HepG2 (cell line): ENCODE data around the gene ACAT2. TPM values are rescaled to one million over a fixed set of nuclear protein-coding genes. Genes with fewer than 3 reads are reported as not detected.

ENCODE experiments used
- BRCA1 ChIP-seq: sonication (generic); formaldehyde crosslinking; IDR thresholded peaks from 2 replicates; pipeline ENCODE4 v1.4.0; 2020; ENCODE audit warnings: missing genetic modification reagents
- CEBPB ChIP-seq: IDR thresholded peaks from 2 replicates; pipeline ENCODE4 v1.6.1; 2011; ENCODE audit warnings: low read depth, low read length, improper control_type of control experiment, borderline replicate concordance
- MEIS1 ChIP-seq: sonication (generic); formaldehyde crosslinking; IDR thresholded peaks from 2 replicates; pipeline ENCODE4 v1.9.0; 2021; ENCODE audit warnings: mild to moderate bottlenecking, missing genetic modification reagents, moderate library complexity, borderline replicate concordance
- MYC ChIP-seq: sonication (generic); formaldehyde crosslinking; IDR thresholded peaks from 2 replicates; pipeline ENCODE4 v1.9.0; 2021; ENCODE audit warnings: missing genetic modification reagents, borderline replicate concordance
- NBN ChIP-seq: fragments of 450-650 bp; conservative IDR thresholded peaks from 2 replicates; pipeline ENCODE4 v1.6.1; 2017
- PHF21A ChIP-seq: sonication (generic); formaldehyde crosslinking; IDR thresholded peaks from 2 replicates; pipeline ENCODE4 v1.5.0; 2020; ENCODE audit warnings: mild to moderate bottlenecking, missing genetic modification reagents
- RNF2 ChIP-seq: fragments of 450-650 bp; conservative IDR thresholded peaks from 2 replicates; pipeline ENCODE4 v1.6.1; 2016; ENCODE audit warnings: low read depth
- SAP130 ChIP-seq: IDR thresholded peaks from 2 replicates; pipeline ENCODE4 v1.6.1; 2016; ENCODE audit warnings: low read depth
- TCF12 ChIP-seq, 2 experiments: fragments of 450-650 bp in 1 of 2; sonication (generic) in 1 of 2; formaldehyde crosslinking in 1 of 2; IDR thresholded peaks; 2 replicates each; pipeline versions ENCODE4 v1.6.1 to v1.8.0; 2017 to 2022; ENCODE audit warnings: antibody characterized with exemption in 1 of 2, mild to moderate bottlenecking in 1 of 2, missing genetic modification reagents in 1 of 2, moderate library complexity in 1 of 2
- U2AF1 ChIP-seq: fragments of 200-400 bp; formaldehyde crosslinking; optimal IDR thresholded peaks from 2 replicates; pipeline ENCODE3; 2017; ENCODE audit warnings: mild to moderate bottlenecking, low read depth, low read length
- ZNF230 ChIP-seq: sonication (generic); formaldehyde crosslinking; IDR thresholded peaks from 2 replicates; pipeline ENCODE4 v1.4.0; 2020; ENCODE audit warnings: mild to moderate bottlenecking, missing genetic modification reagents
- ZNF274 ChIP-seq: sonication (generic); formaldehyde crosslinking; IDR thresholded peaks from 2 replicates; pipeline ENCODE4 v1.5.1; 2020; ENCODE audit warnings: mild to moderate bottlenecking, missing genetic modification reagents
- ZNF296 ChIP-seq: sonication (generic); formaldehyde crosslinking; conservative IDR thresholded peaks from 2 replicates; pipeline ENCODE4 v1.5.0; 2020; ENCODE audit warnings: mild to moderate bottlenecking, missing genetic modification reagents
- ZNF550 ChIP-seq: sonication (generic); formaldehyde crosslinking; IDR thresholded peaks from 2 replicates; pipeline ENCODE4 v1.4.0; 2020; ENCODE audit warnings: mild to moderate bottlenecking, missing genetic modification reagents, borderline replicate concordance
- ZNF598 ChIP-seq: sonication (generic); formaldehyde crosslinking; IDR thresholded peaks from 2 replicates; pipeline ENCODE4 v1.5.1; 2020; ENCODE audit warnings: mild to moderate bottlenecking, missing genetic modification reagents, borderline replicate concordance
- ZNF660 ChIP-seq: sonication (generic); formaldehyde crosslinking; IDR thresholded peaks from 2 replicates; pipeline ENCODE4 v1.5.1; 2020; ENCODE audit warnings: mild to moderate bottlenecking, low read depth, missing genetic modification reagents, borderline replicate concordance
- ZNF724P ChIP-seq: sonication (generic); formaldehyde crosslinking; IDR thresholded peaks from 2 replicates; pipeline ENCODE4 v1.8.0; 2022; ENCODE audit warnings: missing genetic modification reagents, borderline replicate concordance
- ZSCAN29 ChIP-seq: sonication (generic); formaldehyde crosslinking; conservative IDR thresholded peaks from 2 replicates; pipeline ENCODE4 v1.4.0; 2020; ENCODE audit warnings: mild to moderate bottlenecking, missing genetic modification reagents
- polyA plus RNA-seq, 8 experiments: library from polyadenylated mRNA; depleted of rRNA in 3 of 8; stranded (reverse) in 7 of 8; unstranded in 1 of 8; fragments of >200 nt; fragmentation: Illumina TruSeq in 4 of 8; extraction: Trizol in 4 of 8; gene quantifications; 2 replicates each; pipeline versions ENCODE4 v1.2.1 to v1.2.3, GENCODE V29; 2011 to 2016; ENCODE audit warnings: low read depth in 4 of 8, missing spikeins in 1 of 8, mixed read lengths in 1 of 8; ENCODE audit not compliant: insufficient read depth in 1 of 8
- total RNA-seq, 5 experiments: library from RNA; depleted of rRNA; stranded (reverse); fragments of >200 nt; fragmentation: Illumina TruSeq; extraction: Trizol; gene quantifications; 2 replicates each; pipeline ENCODE4 v1.2.3, GENCODE V29; 2016; ENCODE audit warnings: low read depth in 1 of 5
- TF ChIP-seq, protein P1 (sequence below): sonication (generic); formaldehyde crosslinking; IDR thresholded peaks from 2 replicates; pipeline ENCODE4 v1.4.0; 2020; ENCODE audit warnings: missing genetic modification reagents
- TF ChIP-seq, protein P2 (sequence below): sonication (generic); formaldehyde crosslinking; IDR thresholded peaks from 2 replicates; pipeline ENCODE4 v1.9.0; 2021; ENCODE audit warnings: missing genetic modification reagents, mild to moderate bottlenecking, borderline replicate concordance
- TF ChIP-seq, protein P3 (sequence below): sonication (generic); formaldehyde crosslinking; IDR thresholded peaks from 2 replicates; pipeline ENCODE4 v1.5.0; 2020; ENCODE audit warnings: missing genetic modification reagents
- TF ChIP-seq, protein P4 (sequence below): IDR thresholded peaks from 2 replicates; pipeline ENCODE4 v1.6.1; 2018; ENCODE audit warnings: missing genetic modification reagents

Gene ACAT2
- total and polyA plus RNA-seq, 2 of the 13 experiments (the other 11 are each of a cell fraction or from before 2014, with no cell fraction given), result 121 to 534 TPM

DNA sequence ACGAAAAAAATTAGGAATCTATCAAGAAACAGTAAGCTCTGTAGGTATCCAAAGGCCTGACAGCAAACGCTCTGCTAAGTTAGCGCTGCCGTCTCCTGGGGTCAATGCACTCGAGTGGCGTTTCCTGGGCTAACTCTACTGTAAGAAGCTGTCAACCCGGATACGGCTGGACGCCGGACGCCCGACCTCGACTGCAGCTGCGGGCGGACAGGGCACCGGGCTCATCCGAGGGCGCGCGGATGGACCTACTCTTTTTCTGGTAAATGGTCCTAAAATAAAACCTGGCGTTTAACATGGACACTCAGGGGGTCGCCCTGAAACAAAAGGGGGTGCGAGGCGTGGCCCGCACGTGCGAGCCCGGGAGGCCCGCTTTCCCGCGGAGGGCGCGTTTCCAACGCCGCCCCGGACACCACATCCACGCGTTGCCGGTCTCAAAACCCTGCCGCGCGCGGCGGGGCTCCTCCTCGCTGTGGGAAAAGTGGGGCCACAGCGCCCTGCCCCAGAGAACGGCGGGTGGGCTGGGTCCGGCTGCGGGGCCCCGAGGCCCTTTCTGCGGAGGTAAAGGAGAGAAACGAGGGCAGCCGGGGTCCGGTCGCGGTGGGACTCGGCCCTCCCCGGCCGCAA, 27.0 kb downstream of the ACAT2 start (continued):
- TF ChIP-seq, protein P1, sequence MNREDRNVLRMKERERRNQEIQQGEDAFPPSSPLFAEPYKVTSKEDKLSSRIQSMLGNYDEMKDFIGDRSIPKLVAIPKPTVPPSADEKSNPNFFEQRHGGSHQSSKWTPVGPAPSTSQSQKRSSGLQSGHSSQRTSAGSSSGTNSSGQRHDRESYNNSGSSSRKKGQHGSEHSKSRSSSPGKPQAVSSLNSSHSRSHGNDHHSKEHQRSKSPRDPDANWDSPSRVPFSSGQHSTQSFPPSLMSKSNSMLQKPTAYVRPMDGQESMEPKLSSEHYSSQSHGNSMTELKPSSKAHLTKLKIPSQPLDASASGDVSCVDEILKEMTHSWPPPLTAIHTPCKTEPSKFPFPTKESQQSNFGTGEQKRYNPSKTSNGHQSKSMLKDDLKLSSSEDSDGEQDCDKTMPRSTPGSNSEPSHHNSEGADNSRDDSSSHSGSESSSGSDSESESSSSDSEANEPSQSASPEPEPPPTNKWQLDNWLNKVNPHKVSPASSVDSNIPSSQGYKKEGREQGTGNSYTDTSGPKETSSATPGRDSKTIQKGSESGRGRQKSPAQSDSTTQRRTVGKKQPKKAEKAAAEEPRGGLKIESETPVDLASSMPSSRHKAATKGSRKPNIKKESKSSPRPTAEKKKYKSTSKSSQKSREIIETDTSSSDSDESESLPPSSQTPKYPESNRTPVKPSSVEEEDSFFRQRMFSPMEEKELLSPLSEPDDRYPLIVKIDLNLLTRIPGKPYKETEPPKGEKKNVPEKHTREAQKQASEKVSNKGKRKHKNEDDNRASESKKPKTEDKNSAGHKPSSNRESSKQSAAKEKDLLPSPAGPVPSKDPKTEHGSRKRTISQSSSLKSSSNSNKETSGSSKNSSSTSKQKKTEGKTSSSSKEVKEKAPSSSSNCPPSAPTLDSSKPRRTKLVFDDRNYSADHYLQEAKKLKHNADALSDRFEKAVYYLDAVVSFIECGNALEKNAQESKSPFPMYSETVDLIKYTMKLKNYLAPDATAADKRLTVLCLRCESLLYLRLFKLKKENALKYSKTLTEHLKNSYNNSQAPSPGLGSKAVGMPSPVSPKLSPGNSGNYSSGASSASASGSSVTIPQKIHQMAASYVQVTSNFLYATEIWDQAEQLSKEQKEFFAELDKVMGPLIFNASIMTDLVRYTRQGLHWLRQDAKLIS (CRISPR knock-in tag), result no peak
- TF ChIP-seq ZNF598 (CRISPR knock-in tag) (no peak), NBN (no peak), BRCA1 (CRISPR knock-in tag) (0 out of 2 replicates have a peak, but pooled peaks have one; percentile 7), MEIS1 (CRISPR knock-in tag) (peak; percentile 94; the same call in 1 of the 2 replicates), RNF2 (peak; percentile 54; the same call in 1 of the 2 replicates), U2AF1 (peak; percentile 8), TCF12 (IDR thresholded peaks at IDR 0.05) (no peak), TCF12 (CRISPR knock-in tag; IDR thresholded peaks at IDR 0.05) (no peak; the same call in 1 of the 2 replicates), ZNF274 (CRISPR knock-in tag) (no peak), ZNF230 (CRISPR knock-in tag) (peak; percentile 70; the same call in 1 of the 2 replicates), CEBPB (no peak), MYC (CRISPR knock-in tag) (peak; percentile 26), ZNF660 (CRISPR knock-in tag) (peak; percentile 56; the same call in 1 of the 2 replicates), ZNF296 (CRISPR knock-in tag) (peak; percentile 17; the same call in 1 of the 2 replicates), ZSCAN29 (0 out of 2 replicates have a peak, but pooled peaks have one; percentile 19), PHF21A (CRISPR knock-in tag) (peak; percentile 46; the same call in 1 of the 2 replicates), ZNF550 (CRISPR knock-in tag) (0 out of 2 replicates have a peak, but pooled peaks have one; percentile 18), SAP130 (peak; percentile 78; the same call in 1 of the 2 replicates), ZNF724P (CRISPR knock-in tag) (peak; percentile 83; the same call in 1 of the 2 replicates)
- TF ChIP-seq, protein P2, sequence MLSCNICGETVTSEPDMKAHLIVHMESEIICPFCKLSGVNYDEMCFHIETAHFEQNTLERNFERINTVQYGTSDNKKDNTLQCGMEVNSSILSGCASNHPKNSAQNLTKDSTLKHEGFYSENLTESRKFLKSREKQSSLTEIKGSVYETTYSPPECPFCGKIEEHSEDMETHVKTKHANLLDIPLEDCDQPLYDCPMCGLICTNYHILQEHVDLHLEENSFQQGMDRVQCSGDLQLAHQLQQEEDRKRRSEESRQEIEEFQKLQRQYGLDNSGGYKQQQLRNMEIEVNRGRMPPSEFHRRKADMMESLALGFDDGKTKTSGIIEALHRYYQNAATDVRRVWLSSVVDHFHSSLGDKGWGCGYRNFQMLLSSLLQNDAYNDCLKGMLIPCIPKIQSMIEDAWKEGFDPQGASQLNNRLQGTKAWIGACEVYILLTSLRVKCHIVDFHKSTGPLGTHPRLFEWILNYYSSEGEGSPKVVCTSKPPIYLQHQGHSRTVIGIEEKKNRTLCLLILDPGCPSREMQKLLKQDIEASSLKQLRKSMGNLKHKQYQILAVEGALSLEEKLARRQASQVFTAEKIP, result 0 out of 2 replicates have a peak, but pooled peaks have one; percentile 88
- TF ChIP-seq, protein P3, sequence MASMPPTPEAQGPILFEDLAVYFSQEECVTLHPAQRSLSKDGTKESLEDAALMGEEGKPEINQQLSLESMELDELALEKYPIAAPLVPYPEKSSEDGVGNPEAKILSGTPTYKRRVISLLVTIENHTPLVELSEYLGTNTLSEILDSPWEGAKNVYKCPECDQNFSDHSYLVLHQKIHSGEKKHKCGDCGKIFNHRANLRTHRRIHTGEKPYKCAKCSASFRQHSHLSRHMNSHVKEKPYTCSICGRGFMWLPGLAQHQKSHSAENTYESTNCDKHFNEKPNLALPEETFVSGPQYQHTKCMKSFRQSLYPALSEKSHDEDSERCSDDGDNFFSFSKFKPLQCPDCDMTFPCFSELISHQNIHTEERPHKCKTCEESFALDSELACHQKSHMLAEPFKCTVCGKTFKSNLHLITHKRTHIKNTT (CRISPR knock-in tag), result no peak
- TF ChIP-seq, protein P4, sequence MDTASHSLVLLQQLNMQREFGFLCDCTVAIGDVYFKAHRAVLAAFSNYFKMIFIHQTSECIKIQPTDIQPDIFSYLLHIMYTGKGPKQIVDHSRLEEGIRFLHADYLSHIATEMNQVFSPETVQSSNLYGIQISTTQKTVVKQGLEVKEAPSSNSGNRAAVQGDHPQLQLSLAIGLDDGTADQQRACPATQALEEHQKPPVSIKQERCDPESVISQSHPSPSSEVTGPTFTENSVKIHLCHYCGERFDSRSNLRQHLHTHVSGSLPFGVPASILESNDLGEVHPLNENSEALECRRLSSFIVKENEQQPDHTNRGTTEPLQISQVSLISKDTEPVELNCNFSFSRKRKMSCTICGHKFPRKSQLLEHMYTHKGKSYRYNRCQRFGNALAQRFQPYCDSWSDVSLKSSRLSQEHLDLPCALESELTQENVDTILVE, result no peak
